HUDEP-2 (cell line): ENCODE data around the gene SOWAHC.
"Not testable (repeated sequence)": the region's sequence is repeated elsewhere in the genome, so short reads cannot be mapped to it uniquely, and the experiment has no call there.

ENCODE experiments used
- DNase-seq, 76 experiments: peaks; one replicate each; lab custom pipeline; 2025; ENCODE audit not compliant: unreplicated experiment in 76 of 76; lab: John Stamatoyannopoulos, UW

SOWAHC gene

GRCh38 chr2:109614715-109615636 is 812 bp downstream of the SOWAHC start:
- DNase-seq = no peak

GRCh38 chr2:109615637-109616144 is 1.5 kb downstream of the SOWAHC start:
- no peak for DNase-seq

GRCh38 chr2:109616184-109616583 is 2.0 kb downstream of the SOWAHC start:
- no peak for DNase-seq

- no peak for DNase-seq
These were observed 5.0 kb downstream of the SOWAHC start for GRCh38 chr2:109619032-109619615.

GRCh38 chr2:109623297-109623696 is 9.1 kb downstream of the SOWAHC start:
- no peak for DNase-seq

GRCh38 chr2:109623923-109624322 is 9.8 kb downstream of the SOWAHC start:
- DNase-seq = no peak

GRCh38 chr2:109624339-109624738 is 10.2 kb downstream of the SOWAHC start:
- no peak for DNase-seq

- not testable (repeated sequence) for DNase-seq
These were observed 14.2 kb downstream of the SOWAHC start for GRCh38 chr2:109628321-109628720.

- DNase-seq = no peak
These were observed 15.7 kb downstream of the SOWAHC start for GRCh38 chr2:109629867-109630266.

GRCh38 chr2:109630441-109631430 is 16.6 kb downstream of the SOWAHC start:
- no peak for DNase-seq

GRCh38 chr2:109631741-109632140 is 17.6 kb downstream of the SOWAHC start:
- DNase-seq = no peak

GRCh38 chr2:109632158-109632789 is 18.1 kb downstream of the SOWAHC start:
- DNase-seq = no peak

GRCh38 chr2:109633284-109633961 is 19.3 kb downstream of the SOWAHC start:
- no peak for DNase-seq

- no peak for DNase-seq
These were observed 21.5 kb downstream of the SOWAHC start for GRCh38 chr2:109635426-109636304.

GRCh38 chr2:109636317-109636716 is 22.2 kb downstream of the SOWAHC start:
- no peak for DNase-seq

- DNase-seq = no peak
These were observed 23.8 kb downstream of the SOWAHC start for GRCh38 chr2:109637749-109638570.

GRCh38 chr2:109638795-109639194 is 24.6 kb downstream of the SOWAHC start:
- no peak for DNase-seq

- not testable (repeated sequence) for DNase-seq
These were observed 25.8 kb downstream of the SOWAHC start for GRCh38 chr2:109640000-109640399.
